CD4-positive, alpha-beta T cell treated with Interleukin-4 for 1 hour (primary cell): ENCODE results near the gene LHPP.
"Not testable (repeated sequence)": the region's sequence is repeated elsewhere in the genome, so short reads cannot be mapped to it uniquely, and the experiment has no call there.

ENCODE experiments used
- DNase-seq, 2 donors: peaks; one replicate each; pipeline ENCODE4 v3.0.0-alpha.2; 2020 to 2022

Gene LHPP, protein sequence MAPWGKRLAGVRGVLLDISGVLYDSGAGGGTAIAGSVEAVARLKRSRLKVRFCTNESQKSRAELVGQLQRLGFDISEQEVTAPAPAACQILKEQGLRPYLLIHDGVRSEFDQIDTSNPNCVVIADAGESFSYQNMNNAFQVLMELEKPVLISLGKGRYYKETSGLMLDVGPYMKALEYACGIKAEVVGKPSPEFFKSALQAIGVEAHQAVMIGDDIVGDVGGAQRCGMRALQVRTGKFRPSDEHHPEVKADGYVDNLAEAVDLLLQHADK

DNA sequence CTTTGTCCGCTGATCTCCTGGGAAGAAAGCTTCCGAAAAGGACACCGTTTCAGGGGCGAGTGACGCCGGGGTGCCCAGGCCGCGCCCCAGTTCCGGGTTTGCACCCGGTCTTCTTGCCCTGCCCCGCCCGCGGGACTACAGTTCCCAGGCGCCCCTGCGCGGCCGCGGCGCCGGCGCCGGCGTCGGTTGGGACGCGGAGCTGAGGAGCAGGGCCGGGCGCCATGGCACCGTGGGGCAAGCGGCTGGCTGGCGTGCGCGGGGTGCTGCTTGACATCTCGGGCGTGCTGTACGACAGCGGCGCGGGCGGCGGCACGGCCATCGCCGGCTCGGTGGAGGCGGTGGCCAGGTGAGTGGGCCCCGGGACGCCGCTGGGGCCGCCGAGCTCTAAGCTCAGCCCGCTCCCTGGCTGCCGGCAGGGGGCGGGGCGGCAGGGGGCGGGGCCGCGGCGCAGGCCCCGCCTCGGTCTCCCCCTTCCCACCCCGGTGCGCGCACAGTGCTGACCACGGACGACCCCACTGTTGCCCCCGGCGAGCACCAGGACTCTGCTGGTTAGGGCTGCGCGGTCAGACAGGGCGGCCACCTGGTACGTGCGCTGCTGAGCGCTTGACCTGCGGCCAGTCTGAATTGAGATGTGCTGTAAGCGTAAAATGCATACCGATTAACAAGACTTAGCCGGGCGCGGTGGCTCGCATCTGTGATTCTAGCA, at the start of gene LHPP:
TSS of gene LHPP (plus strand) at position 182 of the 706 bp plus-strand sequence. CDS start at position 222, 40 bp downstream.
- peak; percentile 86 to 87 for DNase-seq

DNA sequence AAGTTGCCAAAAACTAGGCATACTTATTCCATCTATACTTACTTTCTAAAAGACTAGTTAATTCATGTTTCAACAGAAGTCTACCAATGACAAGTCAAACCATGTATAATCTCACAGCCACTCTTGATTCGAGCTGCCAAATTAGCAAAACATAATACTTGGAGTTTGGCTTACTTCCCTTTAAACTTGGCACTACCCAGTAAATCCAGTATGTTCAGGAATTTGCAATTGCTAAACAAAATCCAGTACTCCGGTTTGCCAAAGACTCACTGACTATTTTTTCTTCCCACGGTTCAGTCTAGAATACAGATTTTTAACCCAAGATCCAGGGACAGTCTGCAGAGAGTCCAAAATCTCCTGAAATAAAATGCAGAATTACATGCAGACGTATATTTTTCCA, 47.5 kb upstream of the LHPP start:
- DNase-seq, result no peak

DNA sequence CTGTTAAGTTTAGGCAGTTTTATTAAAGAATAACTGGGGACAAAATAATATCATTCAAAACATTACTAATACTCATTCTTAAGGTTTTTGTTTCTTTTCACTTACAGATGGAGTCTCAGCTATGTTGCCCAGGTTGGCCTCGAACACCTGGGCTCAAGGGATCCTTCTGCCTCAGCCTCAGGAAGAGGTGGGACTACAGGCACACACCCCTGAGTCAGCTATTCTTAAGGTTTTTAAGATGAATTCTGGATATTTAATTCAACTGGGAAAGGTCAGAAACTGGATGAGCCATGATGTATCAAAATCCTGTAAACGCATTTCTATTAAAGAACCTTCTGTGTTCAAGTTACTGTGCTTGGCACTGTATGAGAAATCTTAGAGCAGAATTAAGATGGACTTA, 46.4 kb upstream of the LHPP start:
- no peak for DNase-seq

DNA sequence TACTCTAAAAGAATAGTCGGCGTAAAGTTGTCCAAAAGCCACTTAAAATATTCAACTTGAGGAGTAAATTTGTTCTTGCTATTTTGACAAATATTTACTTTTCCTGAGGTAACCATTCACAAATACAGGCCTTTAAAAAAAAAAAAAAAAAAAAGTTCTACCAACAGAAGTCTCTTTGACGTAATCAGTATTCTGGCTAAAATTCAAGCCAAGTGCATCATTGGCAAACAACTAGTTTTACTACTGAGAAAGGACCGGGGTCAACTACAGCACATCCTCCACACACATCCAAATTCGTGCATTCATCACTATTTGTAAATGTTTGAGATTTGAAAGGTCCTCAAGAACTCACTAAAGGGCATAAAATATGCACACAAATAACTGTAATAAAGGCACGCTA, 44.9 kb upstream of the LHPP start:
- no peak for DNase-seq

DNA sequence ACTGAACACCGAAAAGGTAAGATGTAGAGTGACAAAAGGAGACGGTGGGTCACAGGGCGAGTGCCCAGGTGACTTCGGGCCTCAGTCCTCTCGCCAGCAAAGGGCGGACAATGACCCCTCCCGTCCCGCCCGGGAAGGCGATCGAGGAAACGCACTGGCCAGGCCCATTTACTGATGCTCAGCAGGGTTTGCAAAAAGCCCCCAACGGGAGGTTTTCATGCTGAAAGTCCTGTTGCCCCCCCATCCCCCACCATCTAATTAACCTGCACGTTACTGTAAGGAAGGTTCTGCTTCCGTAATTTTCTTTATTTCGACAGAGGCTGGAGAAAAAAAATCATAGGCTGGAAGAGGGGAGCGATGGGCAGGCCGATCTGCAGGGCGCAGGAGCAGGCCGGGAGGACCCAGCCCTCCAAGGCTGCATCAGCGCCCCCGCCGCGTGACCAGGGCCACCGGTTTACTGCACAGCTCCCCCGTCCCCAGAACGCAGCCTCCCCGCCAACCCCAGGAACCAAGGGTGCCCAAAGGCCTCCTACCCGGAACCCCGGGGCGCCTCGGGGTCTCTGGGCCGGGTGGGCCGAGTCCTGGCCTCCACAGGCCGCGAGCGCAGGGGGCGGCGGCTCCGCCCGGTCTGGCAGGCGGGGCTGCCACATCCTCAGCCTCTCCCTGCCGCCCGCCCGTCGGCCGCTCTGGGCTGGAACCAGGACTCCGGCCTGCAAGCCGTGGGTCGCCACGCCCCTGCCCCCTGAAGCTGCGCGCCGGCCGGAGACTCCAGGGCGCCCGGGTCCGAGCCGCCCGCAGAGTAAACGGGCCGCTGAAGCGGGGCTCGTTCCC, 43.5 kb upstream of the LHPP start:
- peak; percentile 43 to 44 for DNase-seq

DNA sequence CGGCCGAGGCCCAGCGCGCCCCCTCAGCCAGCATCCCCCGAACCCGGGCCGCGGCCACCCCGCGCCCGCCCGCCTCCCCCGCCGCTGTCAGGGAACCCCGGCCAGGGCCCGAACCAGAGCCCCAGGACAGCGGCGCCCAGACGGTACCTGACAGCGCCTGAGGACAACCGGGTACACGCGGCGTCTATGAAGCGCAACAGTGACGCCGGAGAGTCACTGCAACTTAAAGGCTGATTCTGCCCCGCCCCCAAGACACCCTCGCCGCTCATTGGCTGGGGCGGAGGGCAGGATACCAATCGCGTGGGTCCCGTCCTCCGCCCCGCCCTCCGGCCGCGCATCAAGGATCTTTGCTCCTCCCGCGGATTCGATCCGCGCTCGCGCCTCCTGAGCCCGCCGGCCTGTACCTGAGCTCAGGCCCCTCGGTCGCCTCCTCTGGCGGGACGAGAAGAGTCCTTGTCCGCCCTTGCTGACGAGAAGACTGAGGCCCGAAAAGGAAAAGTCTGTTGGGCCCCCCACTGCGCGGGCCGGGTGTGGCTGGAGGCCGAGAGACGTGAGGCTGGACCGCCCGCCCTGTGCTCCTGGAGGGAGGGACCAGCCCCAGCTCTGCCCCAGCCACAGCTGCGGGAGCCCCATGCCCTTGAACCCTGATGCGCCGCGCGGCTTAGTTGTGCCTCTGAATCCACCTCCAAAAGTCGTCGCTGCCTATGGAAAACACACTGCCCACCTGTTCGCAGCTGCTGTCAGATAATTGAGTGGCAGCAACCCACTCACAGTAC, 42.7 kb upstream of the LHPP start, which contains the start of gene OAT:
TSS of gene OAT (minus strand) at position 198 of the 776 bp plus-strand sequence. CDS start 6,752 bp downstream, outside the sequence.
- peak; percentile 96 to 97 for DNase-seq

DNA sequence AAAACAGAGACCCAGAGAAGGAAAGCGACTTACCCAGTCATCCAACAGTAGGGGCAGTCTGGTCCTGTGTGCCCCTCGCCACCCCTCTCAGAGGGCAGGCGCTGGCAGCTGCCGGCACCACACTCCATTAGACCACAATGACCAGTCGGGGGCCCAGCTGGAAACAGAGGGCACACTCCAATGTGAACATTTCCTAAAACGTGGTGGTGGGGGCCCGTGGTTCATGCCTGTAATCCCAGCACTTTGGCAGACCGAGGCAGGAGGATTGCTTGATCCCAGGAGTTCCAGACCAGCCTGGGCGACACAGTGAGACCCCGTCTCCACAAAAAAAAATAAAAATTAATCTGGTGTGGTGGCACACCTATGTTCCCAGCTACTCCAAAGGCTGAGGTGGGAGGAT, 42.0 kb upstream of the LHPP start:
- DNase-seq, result no peak

DNA sequence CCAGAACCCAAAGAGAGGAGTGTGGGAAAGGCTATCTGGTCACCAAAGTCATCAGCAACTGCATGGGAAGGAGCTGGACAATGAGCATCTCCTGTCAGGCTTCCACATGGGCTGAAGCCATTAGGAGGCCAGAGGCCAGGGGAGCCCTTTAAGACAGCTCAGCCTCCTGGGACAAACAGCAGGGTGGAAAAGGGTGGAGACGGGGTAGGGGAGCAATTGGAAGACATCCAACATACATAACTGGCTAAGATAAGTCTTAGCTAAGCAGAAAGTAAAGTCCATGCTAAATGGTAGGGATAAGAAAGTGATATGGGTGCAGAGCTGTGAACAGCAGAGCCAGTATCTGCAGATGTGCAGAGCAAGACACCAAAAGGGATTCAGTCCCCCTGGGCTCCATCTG, 41.4 kb upstream of the LHPP start:
- DNase-seq, result no peak

DNA sequence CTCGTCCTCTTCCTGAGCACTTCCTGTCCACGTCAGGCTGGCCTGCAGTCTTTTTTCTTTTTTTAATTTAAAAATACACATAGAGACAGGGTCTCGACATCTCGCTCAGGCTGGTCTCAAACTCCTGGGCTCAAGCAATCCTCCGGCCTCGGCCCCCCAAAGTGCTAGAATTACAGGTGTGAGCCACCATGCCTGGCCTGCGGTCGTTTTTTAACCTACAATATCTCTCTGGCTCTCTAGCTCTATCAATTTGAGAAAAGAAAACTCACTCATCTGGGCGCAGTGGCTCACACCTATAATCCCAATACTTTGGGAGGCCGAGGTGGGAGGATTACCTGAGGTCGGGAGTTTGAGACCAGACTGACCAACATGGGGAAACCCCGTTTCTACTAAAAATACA, 38.9 kb upstream of the LHPP start:
- DNase-seq, result no peak

DNA sequence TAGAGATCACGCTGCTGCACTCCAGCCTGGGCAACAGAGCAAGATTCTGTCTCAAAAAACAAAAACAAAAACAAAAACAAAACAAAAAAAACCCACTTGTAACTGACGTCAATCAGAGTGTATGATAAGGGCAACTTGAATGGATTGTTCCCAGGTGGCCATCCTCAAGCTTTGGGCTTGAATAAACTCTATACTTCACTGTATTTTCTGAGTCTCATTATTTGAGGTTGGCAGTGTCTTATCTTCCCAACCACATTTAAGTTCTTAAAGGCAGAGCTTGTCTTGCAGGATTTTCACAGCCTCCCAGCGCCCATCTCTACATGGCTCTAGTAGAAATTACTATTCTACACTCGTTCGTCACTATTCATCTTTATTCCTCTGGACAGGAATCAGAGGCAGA, 37.8 kb upstream of the LHPP start:
- no peak for DNase-seq

DNA sequence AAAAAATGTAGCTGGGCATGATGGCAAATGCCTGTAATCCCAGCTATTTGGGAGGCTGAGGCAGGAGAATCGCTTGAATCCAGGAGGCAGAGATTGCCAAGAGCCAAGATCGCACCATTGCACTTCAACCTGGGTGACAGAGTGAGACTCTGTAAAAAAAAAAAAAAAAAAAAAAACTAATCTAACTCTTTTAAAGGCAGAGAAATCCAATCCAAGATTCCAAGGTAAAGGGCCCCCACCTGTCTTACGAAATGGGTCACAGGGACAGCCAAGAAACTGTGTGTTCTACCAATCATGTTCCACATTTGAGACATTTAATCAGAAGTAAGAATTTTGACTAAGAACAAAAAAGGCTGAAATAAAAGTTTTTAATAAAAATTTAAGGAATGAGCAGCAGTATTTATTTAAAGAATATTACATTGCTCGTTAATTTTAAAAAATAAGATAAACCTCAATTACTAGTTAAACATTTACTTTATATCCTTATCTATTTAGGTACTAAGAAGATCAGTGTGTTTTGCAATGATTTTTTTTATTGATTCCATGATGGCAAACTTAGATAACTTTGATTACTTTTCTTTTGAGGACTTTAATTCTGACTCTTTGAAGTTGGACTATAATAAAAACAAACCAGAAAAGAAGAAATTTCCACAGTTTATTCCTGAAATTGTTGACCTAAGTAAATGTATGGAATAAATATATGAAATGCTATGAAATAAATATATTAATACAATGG, 36.2 kb upstream of the LHPP start:
- DNase-seq, result no peak

DNA sequence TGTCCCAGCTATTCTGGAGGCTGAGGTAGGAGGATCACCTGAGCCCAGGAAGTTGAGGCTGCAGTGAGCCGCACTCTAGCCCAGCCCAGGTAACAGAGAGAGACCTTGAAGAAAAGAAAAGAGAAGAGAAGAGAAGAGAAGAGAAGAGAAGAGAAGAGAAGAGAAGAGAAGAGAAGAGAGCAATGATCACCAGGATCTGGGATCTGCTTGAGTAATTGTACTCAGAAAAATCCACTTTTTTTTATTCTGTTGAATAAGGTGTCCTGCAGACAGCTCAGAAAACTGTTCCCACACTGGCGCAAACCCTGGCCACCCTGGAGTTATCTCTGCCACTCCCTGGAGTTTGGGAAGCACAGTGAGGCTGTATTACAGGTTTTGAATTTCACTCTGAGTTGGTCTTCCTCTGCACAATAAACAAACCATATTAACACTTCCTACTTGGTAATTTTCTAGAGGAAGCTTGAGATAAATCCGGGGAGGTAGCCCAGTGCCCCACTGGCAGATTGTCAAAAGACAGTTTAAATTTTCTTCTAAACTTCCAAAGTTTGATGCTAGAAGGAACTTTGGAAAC, 33.3 kb upstream of the LHPP start:
- DNase-seq, result no peak

DNA sequence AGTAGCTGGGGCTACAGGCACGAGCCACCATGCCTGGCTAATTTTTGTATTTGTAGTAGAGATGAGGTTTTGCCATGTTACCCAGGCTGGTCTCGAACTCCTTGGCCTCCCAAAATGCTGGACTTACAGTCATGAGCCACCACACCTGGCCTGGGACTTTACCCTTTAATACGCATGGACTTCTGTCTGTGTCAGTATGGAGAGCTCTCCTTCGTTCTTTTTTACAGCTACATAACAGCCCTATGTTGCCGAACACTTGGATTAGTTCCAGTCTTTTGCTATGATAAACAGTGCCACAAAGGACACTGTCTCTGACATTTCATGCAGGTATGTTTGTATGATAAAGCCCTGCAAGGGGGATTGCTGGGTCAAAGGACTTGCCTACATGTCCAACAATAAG, 32.0 kb upstream of the LHPP start:
- no peak for DNase-seq

DNA sequence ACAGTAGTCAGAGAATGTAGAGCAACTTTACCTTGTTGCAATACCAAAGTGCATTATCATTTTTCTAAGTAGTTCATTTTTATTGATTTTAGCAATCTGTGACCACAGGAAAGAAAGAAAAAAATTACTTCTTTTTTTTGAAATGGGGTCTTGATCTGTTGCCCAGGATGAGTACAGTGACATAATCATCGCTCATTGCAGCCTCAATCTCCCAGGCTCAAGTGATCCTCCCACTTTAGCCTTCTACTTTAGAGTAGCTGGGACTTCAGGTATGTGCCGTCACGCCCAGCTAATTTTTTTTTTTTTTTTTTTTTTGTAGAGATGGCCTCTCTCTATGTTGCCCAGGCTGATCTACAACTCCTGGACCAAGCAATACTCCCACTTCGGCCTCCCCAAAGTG, 31.5 kb upstream of the LHPP start:
- no peak for DNase-seq

DNA sequence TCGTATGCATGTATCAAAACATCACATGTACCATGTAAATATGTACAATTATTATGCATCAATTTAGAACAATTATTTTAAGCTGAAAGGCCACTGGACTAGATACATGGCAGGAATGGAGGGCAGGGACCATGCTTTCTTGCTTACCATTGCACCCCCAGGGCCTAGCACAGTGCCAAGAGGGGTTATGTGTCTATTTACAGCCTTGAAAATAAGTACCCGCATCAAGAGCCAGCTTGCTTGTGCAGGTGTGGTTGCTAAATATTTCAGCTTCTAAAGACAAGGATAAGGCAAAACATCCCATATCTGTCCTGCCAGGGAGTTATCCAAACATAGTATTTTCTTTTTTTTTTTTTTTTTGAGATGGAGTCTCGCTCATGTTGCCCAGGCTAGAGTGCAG, 28.2 kb upstream of the LHPP start:
- no peak for DNase-seq

DNA sequence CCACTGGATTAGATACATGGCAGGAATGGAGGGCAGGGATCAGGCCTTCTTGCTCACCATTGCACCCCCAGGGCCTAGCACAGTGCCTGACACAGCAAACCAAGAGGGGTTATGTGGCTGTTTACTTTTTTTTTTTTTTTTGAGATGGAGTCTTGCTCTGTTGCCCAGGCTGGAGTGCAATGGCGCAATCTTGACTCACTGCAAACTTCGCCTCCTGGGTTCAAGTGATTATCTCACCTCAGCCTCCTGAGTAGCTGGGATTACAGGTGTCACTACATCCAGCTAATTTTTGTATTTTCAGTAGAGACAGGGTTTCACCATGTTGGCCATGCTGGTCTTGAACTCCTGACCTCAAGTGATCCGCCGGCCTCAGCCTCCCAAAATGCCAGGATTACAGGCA, 25.9 kb upstream of the LHPP start:
- not testable (repeated sequence) for DNase-seq

DNA sequence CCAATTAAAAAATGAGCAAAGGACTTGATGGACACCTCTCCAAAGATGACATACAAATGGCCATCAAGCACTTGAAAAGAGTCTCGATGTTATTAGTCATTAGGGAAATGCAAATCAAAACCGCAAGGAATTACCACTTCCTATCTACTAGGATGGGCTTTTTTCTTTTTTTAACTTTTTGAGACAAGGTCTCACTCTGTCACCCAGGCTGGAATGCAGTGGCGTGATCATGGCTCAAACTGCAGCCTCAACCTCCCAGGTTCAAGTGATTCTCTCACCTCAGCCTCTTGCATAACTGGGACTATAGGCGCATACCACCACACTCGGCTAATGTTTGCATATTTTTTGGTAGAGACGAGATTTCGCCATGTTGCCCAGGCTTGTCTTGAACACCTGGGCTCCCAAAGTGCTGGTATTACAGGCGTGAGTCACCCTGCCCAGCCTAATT, 25.4 kb upstream of the LHPP start:
- DNase-seq, result no peak

DNA sequence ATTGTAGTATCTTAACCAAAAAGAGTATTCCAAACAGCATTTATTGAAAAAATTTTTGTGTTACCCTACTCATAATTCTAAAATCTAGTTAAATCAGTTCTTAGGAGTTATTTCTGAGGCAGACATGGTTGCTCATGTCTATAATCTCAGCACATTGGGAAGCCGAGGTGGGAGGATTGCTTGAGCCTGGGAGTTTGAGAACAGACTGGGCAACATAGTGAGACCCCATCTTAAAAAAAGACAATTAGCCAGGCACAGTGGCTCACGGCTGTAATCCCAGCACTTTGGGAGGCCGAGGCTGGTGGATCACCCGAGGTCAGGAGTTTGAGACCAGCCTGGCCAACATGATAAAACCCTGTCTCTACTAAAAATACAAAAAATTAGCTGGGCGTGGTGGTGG, 19.9 kb upstream of the LHPP start:
- DNase-seq, result not testable (repeated sequence)

DNA sequence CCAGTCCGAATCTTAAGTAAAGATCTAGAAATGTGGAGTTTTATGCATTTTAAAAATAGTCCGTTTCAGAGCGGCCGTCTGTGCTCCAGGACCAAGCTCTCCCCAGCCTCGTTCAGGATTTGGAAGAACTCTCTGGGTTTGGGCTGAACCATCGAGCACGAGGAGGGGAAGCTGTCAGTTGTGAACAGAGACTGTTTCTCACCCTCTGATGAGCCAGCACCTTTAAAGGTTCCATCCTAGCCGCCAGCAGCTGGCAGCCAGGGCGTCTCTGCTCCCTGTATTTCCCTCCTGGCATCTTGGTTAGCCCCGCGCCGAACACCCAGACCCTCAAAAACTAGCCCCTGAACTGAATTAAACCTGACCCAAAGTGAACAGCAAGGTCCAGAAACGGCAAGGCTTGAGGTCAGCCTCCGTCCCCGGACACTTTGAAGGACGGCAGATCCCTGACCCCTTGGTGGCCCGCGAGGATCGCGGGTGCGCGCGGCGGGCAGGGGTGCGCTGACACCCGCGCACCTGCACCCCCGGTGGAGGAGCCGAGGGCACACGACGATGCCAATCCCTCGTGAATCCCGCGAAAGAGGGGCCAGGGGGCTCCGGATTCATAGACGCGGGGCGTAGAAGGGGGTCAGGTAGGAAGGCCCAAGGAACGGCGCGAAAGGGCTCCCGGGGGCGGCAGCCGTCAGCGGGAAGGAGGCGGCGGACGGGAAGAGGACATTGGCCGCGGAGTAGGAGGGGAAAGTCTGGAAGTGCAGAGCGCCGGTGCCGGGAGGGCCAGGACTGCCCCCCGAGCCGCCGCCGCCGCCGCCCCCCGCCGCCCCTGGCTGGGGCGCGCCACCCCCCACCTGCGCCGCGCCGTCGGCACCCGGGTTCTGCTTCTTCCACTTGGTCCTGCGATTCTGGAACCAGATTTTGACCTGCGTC, 14.5 kb upstream of the LHPP start:
- DNase-seq, result no peak

DNA sequence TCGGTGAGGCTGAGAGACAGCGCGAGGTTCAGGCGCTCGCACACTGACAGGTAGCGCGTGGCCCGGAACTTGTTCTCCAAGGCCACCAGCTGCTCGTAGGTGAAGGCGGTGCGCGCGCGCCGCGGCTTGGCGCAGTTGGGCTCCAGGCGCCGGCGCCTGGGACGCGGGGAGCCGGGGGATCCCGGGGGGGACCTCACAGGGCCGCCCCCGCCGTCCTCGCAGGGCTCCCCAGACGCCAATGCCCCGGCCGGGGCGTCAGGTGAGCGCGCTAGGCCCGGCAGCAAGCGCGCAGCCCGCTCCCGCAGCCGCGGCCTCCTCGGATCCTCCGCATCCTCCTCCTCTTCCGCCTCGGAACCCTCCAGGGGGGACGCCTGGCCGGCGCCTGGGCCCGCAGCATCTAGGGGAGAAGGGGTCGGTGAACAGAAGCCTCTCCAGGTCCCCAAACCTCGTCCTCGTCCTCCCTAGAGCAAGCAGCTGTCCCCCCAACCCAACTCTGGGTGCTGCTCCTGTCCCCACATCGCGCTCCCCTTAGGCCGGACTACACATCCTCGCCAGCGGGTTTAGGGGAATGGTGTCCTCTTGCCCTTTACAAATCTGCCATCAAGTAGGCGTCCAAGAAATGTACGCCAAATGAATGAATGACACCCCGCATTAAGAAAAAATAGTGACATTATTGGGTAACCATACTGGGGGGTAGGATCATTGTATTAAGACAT, 13.7 kb upstream of the LHPP start:
- no peak for DNase-seq
